GM12891 (cell line): Measurements from ENCODE around the gene ETV3.
A peak's percentile ranks its signal among the peaks of the same experiment; 100 is the strongest.

Experiments used
- DNase-seq: peaks from one replicate; pipeline ENCODE4 v3.0.0; 2011; ENCODE audit warnings: low spot score; ENCODE audit not compliant: insufficient read length
- FAIRE-seq: peaks from 2 replicates; lab custom pipeline; 2011; peaks lifted over from hg19 to GRCh38; lab: Jason Lieb, UNC
- PAX5 ChIP-seq: IDR thresholded peaks from 2 replicates; pipeline ENCODE4 v1.6.1; 2011; ENCODE audit warnings: low read length, moderate library complexity, mild to moderate bottlenecking; ENCODE audit not compliant: insufficient read depth, severe bottlenecking
- POLR2A ChIP-seq: IDR thresholded peaks from 2 replicates; pipeline ENCODE4 v1.6.1; 2011; ENCODE audit warnings: low read depth, low read length, control low read depth
- POLR2AphosphoS5 ChIP-seq: IDR thresholded peaks from 2 replicates; pipeline ENCODE4 v1.6.1; 2011; ENCODE audit warnings: low read depth, low read length, control low read depth
- POU2F2 ChIP-seq: IDR thresholded peaks from 2 replicates; pipeline ENCODE4 v1.6.1; 2011; ENCODE audit warnings: low read depth, mild to moderate bottlenecking, control low read depth, low read length, moderate library complexity
- SPI1 ChIP-seq: IDR thresholded peaks from 2 replicates; pipeline ENCODE4 v1.6.1; 2011; ENCODE audit warnings: low read depth, low read length, control low read depth
- TAF1 ChIP-seq: IDR thresholded peaks from 2 replicates; pipeline ENCODE4 v1.6.1; 2011; ENCODE audit warnings: low read depth, low read length, control low read depth

ETV3 gene

GRCh38 chr1:157151506-157151905 is 13.3 kb upstream of the ETV3 start:
- TF ChIP-seq POLR2A: no peak
- no peak for TF ChIP-seq POLR2AphosphoS5
- no peak for TF ChIP-seq TAF1
- no peak for TF ChIP-seq PAX5
- no peak for TF ChIP-seq SPI1
- no peak for TF ChIP-seq POU2F2
- DNase-seq (no peak), FAIRE-seq (no peak)

GRCh38 chr1:157151073-157151472 is 12.9 kb upstream of the ETV3 start:
- no peak for TF ChIP-seq PAX5
- DNase-seq (no peak), FAIRE-seq (no peak)

- no peak for FAIRE-seq
- no peak for TF ChIP-seq TAF1
- no peak for TF ChIP-seq SPI1
- TF ChIP-seq PAX5: no peak
- TF ChIP-seq POLR2AphosphoS5: no peak
- no peak for TF ChIP-seq POLR2A
- TF ChIP-seq POU2F2: no peak
- no peak for DNase-seq
These were observed 12.4 kb upstream of the ETV3 start for GRCh38 chr1:157150631-157151030.

DNA sequence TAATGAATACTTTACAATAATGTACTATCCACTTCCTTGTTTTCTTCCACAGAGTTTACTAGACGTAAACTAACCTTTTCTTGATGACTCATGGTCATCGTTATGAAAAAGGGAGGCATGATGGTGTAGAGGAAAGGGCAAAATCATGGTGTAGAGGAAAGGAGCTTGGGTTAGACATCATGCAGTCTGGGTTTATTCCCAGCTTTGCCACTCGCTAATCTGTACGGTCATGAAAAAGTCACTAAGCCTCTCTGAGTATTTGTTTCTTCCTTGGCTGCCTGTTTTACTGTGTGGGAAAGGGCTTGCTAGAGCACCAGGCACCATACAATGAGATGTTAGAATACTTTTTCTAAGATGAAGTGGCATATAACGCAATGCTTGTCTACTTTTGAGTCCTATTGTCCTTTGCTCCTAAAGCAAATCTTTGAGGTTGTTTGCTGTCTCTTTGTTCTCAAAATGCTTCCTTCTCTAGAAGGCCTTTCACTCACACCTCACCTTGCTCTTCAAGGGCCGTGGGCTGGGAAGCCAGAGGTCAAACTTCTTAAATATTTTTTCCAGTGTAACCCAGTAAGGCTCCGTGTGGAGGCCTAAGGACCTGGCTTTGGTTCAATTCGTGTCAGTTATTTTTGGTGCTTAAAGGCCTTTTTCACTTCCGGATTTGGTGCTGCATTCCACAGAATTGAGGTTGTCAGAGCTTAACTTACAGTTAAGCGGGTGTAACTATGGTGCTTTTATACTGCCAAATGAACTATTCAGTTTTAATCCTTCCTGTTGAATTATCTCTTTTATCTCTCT is 9.9 kb upstream of the ETV3 start:
- peak; percentile 74 for FAIRE-seq
- no peak for DNase-seq
- TF ChIP-seq SPI1: peak; percentile 89
- no peak for TF ChIP-seq POLR2AphosphoS5

DNA sequence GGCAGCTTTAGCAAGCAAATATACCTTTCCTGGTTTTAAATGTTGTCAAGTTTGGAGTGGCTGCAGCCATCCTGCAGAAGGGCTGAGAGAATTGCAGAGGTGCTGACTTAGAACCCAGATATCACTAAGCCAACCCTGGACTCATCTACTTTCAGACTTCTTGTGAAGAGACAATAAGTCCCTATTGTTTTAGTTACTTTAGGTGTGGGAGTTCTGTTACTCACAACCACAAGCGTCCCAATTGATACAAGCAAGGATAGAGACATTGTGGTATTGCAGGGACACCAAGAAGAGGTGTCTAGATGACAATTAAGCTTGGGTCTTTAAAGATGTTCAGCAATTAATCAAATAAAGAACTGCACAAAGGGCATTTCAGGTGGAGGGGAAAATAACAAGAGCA is 8.8 kb upstream of the ETV3 start:
- no peak for DNase-seq
- TF ChIP-seq PAX5 (no peak), POLR2A (no peak), SPI1 (no peak), TAF1 (no peak), POLR2AphosphoS5 (no peak), POU2F2 (no peak)
- FAIRE-seq: no peak

- DNase-seq: no peak
- TF ChIP-seq TAF1: no peak
- FAIRE-seq: no peak
These were observed 8.0 kb upstream of the ETV3 start for GRCh38 chr1:157146244-157146643.

DNA sequence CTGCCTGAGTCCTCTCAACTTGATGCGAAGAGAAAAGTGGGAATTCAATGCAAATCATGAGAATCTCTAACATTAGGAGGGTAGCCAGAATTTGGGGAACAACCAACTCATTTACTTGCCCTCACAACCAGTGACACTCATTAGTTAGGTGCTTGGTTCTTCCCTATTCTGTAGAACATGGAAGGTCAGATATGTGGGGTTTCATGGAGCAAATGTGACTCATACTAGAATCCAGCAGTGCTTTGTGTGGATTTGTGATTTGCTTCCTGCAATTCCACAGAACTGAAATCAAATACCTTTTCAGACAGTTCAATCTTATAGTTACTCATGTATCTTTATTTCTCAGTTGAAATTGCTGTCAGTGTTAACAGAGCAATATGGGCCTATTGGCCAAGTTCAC is 6.9 kb upstream of the ETV3 start:
- FAIRE-seq (no peak), DNase-seq (no peak)
- TF ChIP-seq PAX5 (no peak), POLR2A (no peak), POLR2AphosphoS5 (no peak), POU2F2 (no peak), TAF1 (no peak), SPI1 (no peak)

DNA sequence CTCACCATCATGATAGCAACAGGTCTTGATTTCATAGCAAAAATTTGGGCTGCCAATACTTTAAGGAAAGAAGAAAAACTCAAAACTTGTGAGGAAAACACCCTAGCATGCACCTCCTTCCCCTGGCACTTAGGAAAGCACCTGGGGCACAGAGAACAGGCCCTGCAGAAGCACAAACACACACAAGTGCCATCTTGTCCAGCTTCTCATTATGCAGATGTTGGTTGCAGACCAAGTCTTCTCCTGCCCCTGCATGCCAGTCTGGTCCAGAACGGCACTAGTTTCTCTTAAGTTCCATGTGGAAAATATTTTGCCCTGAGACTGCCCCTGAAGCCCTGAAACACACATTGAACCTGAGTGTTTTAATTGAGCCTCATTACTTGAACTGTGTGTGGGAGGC is 6.3 kb upstream of the ETV3 start:
- TF ChIP-seq TAF1: no peak
- TF ChIP-seq POLR2A: no peak
- TF ChIP-seq PAX5: no peak
- TF ChIP-seq POU2F2: no peak
- no peak for TF ChIP-seq POLR2AphosphoS5
- TF ChIP-seq SPI1: no peak
- no peak for DNase-seq
- no peak for FAIRE-seq

- no peak for FAIRE-seq
These were observed 4.7 kb upstream of the ETV3 start for GRCh38 chr1:157142765-157143423.

GRCh38 chr1:157142201-157142600 is 4.0 kb upstream of the ETV3 start:
- TF ChIP-seq POLR2AphosphoS5 (no peak), SPI1 (peak; percentile 79)
- FAIRE-seq (no peak), DNase-seq (no peak)

More at GRCh38 chr1:157142765-157143423, 4.7 kb upstream of the ETV3 start:
- no peak for DNase-seq
- no peak for TF ChIP-seq PAX5
- TF ChIP-seq POLR2AphosphoS5: no peak
- no peak for TF ChIP-seq POU2F2
- TF ChIP-seq SPI1: no peak
- no peak for TF ChIP-seq POLR2A
- TF ChIP-seq TAF1: no peak
